ENCODE results near the gene ACKR1. TPM values are rescaled to one million over a fixed set of nuclear protein-coding genes. Genes with fewer than 3 reads are reported as not detected.

ACKR1 gene
- polyA plus RNA-seq, 1 of the 3 experiments (the other 2 are of a cell fraction), result 0.02 TPM

DNA sequence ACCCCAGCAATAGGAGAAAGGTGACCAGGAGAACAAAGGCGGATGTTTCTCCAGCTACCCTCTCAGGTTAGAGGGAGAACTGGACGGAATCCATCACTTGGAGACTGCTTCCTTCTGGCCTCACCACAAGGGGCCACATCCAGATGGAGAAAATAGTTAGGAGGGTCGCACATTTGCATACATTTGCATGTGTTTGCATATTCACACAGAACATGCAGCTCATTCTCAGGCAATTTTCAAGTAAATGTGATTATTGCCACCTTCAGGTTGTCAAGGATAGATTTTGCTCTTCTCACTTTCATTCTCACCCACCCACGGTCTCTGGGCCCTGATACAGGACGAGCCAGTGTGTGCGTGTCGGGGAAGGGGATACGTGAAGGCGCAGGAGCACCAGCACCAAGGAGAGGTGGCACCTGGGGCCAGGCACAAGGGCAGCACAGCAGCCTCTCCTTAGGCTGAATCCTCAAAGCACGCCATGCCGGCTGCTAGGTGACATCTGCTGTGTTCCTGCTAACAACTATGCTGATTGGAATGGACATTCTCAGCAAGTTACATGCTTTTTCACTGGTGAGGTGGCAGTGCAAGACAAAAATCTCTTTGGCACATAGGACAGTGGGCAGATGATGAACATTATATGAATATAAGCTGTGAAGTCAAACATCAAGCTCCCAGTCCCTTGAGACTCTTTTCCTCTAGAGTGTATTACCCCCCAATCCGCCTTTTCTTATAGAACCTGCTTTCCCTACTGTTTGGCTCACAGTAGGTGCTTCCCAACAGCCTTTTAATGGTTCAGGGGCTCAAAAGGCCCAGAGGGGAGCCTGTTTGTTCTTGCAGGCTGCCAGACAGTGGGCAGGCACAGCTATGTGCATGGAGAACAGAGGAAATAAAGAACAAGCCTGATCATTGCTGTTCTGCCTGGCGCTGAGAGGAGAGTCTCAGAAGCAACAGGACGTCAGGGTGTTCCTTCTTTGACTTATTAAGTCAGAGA lies 14.3 kb downstream of the ACKR1 start:
- no peaks in the 10 kb centered on the region for H3K9me3 ChIP-seq
- no peak overlapping the region for H3K9ac ChIP-seq
- ChIA-PET CTCF (interaction anchor here (1.0 to 26.8 kb wide), 5 partner anchors 7 to 580 kb away, joined by 3 to 660 read pairs (median 161); partner anchors contain the start of gene CADM3), POLR2A (interaction anchor here (0.6 kb wide), 1 partner anchor 79 kb away, joined by 3 read pairs; no protein-coding TSS in a partner anchor)
- DNase-seq, result no peak
- H4K20me1 ChIP-seq (ENCODE audit: insufficient read depth), result no peaks in the 10 kb centered on the region
- no peaks in the 10 kb centered on the region for H3K9me2 ChIP-seq
- H2AFZ ChIP-seq (ENCODE audit: low read depth), result no peak overlapping the region
- TF ChIP-seq MXI1 (IDR thresholded peaks at IDR 0.05; ENCODE audit: low read depth, low read length) (no peak), RAD21 (IDR thresholded peaks at IDR 0.05; ENCODE audit: low read length) (no peak), YY1 (IDR thresholded peaks at IDR 0.05; ENCODE audit: low read depth) (no peak), RXRA (IDR thresholded peaks at IDR 0.05; ENCODE audit: borderline replicate concordance, low read depth) (no peak), RFX5 (IDR thresholded peaks at IDR 0.05; ENCODE audit: low read length) (no peak), EP300 (IDR thresholded peaks at IDR 0.05; ENCODE audit: borderline replicate concordance in 1 of 2, low read depth in 1 of 2, low read length in 1 of 2) (no peak)
- H3K27ac ChIP-seq (ENCODE audit: low read depth in 2 of 2, low read length in 1 of 2), result no peak overlapping the region
- H3K4me3 ChIP-seq (ENCODE audit: low read depth in 2 of 2, low read length in 1 of 2), result no peak overlapping the region
- no peaks in the 10 kb centered on the region for H3K36me3 ChIP-seq (replicated peaks in 1 of 2; ENCODE audit: control insufficient read depth in 1 of 2, insufficient read depth in 2 of 2, low read length in 1 of 2)
- H3K4me2 ChIP-seq, result no peak overlapping the region
- 55% methylated on average over 13 of the region's 14 CpGs for WGBS (ENCODE audit: low lambda C conversion rate)
- peaks cover 15% of the 10 kb centered on the region; the same call in 1 of the 2 replicates for H3K27me3 ChIP-seq (ENCODE audit: insufficient read depth)
- no peaks in the 10 kb centered on the region for H3K4me1 ChIP-seq (ENCODE audit: control insufficient read depth in 1 of 2, insufficient read depth in 2 of 2, low read depth in 1 of 2, low read length in 1 of 2)
- no peaks in the 10 kb centered on the region for H3F3A ChIP-seq (replicated peaks; ENCODE audit: insufficient read depth)
- H3K79me2 ChIP-seq (ENCODE audit: insufficient read depth), result no peaks in the 10 kb centered on the region

DNA sequence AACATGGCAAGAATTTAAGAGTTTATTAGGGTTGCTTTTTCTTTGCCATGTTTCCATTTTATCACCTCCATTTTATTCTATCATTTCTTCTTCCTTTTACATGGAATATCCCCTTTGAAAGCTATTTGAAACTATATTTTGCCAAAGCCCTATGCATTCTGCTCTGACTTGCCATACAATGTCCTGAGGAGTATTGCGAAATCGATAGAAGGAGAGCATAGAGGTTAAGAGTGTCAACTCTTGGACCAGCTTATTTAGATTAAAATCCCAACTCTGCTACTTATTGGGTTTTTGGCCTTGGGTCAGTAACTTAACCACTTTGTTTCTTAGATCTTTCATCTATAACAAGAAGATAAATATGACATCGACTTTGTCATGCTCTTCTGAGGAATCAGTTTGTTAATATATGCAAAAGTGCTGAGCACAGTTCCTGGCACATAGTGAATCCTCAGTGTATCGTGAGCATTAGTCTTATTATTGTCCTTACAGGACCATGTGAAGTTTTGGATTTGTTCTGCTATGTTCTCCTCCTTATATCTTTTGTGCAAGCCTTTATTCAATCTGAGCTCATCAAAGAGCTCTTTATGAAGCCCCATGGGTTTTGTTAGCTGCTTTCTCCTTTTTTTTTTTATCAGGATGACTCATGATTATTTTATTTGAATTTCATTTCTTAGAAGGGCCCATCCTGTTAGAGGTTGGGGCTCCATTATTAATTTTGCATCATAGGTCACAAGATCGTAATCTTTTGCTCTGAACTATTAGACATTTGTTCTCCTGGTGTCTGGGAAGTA lies 17.6 kb downstream of the ACKR1 start:
- H4K20me1 ChIP-seq (ENCODE audit: insufficient read depth), result no peaks in the 10 kb centered on the region
- H3K9me3 ChIP-seq, result no peaks in the 10 kb centered on the region
- no peaks in the 10 kb centered on the region for H3K9me2 ChIP-seq
- DNase-seq, result no peak
- WGBS (ENCODE audit: low lambda C conversion rate), result 39% methylated on average over 5 of the region's 5 CpGs
- no peaks in the 10 kb centered on the region for H3K79me2 ChIP-seq (ENCODE audit: insufficient read depth)
- no peak overlapping the region for H3K27ac ChIP-seq (ENCODE audit: low read depth in 2 of 2, low read length in 1 of 2)
- H2AFZ ChIP-seq (ENCODE audit: low read depth), result no peak overlapping the region
- H3K36me3 ChIP-seq (replicated peaks in 1 of 2; ENCODE audit: control insufficient read depth in 1 of 2, insufficient read depth in 2 of 2, low read length in 1 of 2), result no peaks in the 10 kb centered on the region
- H3K4me2 ChIP-seq, result no peak overlapping the region
- TF ChIP-seq, protein P1, sequence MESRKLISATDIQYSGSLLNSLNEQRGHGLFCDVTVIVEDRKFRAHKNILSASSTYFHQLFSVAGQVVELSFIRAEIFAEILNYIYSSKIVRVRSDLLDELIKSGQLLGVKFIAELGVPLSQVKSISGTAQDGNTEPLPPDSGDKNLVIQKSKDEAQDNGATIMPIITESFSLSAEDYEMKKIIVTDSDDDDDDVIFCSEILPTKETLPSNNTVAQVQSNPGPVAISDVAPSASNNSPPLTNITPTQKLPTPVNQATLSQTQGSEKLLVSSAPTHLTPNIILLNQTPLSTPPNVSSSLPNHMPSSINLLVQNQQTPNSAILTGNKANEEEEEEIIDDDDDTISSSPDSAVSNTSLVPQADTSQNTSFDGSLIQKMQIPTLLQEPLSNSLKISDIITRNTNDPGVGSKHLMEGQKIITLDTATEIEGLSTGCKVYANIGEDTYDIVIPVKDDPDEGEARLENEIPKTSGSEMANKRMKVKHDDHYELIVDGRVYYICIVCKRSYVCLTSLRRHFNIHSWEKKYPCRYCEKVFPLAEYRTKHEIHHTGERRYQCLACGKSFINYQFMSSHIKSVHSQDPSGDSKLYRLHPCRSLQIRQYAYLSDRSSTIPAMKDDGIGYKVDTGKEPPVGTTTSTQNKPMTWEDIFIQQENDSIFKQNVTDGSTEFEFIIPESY (IDR thresholded peaks at IDR 0.05; ENCODE audit: borderline replicate concordance, low read depth), result no peak
- no peak for TF ChIP-seq POLR2AphosphoS5 (IDR thresholded peaks at IDR 0.05; ENCODE audit: low read depth, low read length)
- TF ChIP-seq, protein P2, sequence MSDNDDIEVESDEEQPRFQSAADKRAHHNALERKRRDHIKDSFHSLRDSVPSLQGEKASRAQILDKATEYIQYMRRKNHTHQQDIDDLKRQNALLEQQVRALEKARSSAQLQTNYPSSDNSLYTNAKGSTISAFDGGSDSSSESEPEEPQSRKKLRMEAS (IDR thresholded peaks at IDR 0.05; ENCODE audit: low read depth), result no peak
- TF ChIP-seq, protein P3, sequence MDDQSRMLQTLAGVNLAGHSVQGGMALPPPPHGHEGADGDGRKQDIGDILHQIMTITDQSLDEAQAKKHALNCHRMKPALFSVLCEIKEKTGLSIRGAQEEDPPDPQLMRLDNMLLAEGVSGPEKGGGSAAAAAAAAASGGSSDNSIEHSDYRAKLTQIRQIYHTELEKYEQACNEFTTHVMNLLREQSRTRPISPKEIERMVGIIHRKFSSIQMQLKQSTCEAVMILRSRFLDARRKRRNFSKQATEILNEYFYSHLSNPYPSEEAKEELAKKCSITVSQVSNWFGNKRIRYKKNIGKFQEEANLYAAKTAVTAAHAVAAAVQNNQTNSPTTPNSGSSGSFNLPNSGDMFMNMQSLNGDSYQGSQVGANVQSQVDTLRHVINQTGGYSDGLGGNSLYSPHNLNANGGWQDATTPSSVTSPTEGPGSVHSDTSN (IDR thresholded peaks at IDR 0.05), result no peak
- no peak for TF ChIP-seq GABPA (IDR thresholded peaks at IDR 0.05; ENCODE audit: low read depth)
- TF ChIP-seq TEAD4 (IDR thresholded peaks at IDR 0.05; ENCODE audit: borderline replicate concordance, insufficient read depth), result no peak
- no peak for TF ChIP-seq ELF1 (IDR thresholded peaks at IDR 0.05)
- no peaks in the 10 kb centered on the region for H3F3A ChIP-seq (replicated peaks; ENCODE audit: insufficient read depth)
- H3K9ac ChIP-seq, result no peak overlapping the region
- H3K27me3 ChIP-seq (ENCODE audit: insufficient read depth), result no peaks in the 10 kb centered on the region; the same call in 1 of the 2 replicates
- H3K4me1 ChIP-seq (ENCODE audit: control insufficient read depth in 1 of 2, insufficient read depth in 2 of 2, low read depth in 1 of 2, low read length in 1 of 2), result no peaks in the 10 kb centered on the region
- POLR2A ChIA-PET, result no interaction called here
- no peak overlapping the region for H3K4me3 ChIP-seq (ENCODE audit: low read depth in 2 of 2, low read length in 1 of 2)
- CTCF ChIA-PET, result interaction anchor here (0.7 to 13.3 kb wide), 4 partner anchors 10 to 89 kb away, joined by 3 to 161 read pairs (median 16); no protein-coding TSS in a partner anchor
